Epidermal melanocyte (primary cell): ENCODE measurements around the gene CGNL1.
A peak's percentile ranks its signal among the peaks of the same experiment; 100 is the strongest.

Experiments used
- DNase-seq: peaks from one replicate; pipeline ENCODE4 v3.0.0; 2011; ENCODE audit warnings: low spot score; ENCODE audit not compliant: insufficient read length

Gene CGNL1

DNA sequence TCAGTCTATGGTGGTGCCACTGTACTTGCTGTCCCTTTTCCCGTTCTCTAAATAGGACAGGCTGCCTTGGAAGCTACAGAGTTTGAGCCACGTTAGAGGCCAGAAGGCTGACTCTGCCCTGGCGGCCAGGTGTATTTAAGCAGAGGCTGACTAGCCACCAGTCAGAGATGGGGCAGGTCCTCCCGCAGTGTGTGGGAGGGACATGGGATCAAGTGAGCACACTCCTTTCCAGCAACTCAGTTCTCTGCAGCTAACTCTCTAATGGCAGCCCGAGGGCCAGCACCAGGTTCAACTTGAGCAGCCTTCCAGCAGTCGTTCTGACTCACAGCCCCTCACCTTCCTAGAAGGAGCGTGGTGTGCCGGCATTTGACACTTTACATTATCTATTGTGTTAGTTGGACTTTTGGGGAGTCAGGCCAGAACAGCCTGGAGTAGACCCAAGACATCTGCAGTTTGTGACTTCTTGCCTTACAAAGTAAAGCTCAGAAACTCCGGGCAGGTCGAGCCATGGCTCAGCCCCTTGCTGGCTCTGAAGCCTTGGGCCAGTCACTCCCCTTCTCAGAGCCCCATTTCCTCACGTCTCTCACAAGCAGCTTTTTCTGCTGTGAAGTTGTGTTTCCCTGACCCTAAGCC is 168.7 kb downstream of the CGNL1 start:
- no peak for DNase-seq

- no peak for DNase-seq
These were observed 169.7 kb downstream of the CGNL1 start for GRCh38 chr15:57545995-57546394.

DNA sequence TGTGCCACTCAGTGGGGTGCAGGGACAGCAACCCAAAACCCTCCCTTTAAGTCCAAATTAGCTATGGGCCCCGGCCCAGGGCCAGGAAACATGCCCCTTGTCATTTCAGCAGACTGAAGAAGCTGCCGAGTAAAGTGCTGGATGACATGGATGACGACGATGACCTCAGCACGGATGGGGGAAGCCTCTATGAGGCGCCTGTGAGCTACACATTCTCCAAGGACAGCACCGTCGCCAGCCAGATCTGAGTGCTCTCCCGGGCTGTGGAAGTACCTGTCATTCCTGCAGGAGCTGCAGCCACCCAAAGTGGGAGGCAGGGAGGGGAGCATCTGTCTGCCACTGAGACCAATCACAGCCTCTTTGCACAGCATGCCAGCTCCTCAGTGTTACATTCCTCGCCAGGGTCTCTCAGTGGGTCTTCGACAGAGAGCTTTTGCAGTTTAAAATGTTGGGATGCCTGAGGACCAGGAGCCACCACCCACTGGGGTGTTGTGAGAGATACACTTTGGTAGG is 171.0 kb downstream of the CGNL1 start:
- DNase-seq, result no peak

- no peak for DNase-seq
These were observed 172.0 kb downstream of the CGNL1 start for GRCh38 chr15:57548351-57548750.

- no peak for DNase-seq
These were observed 172.5 kb downstream of the CGNL1 start for GRCh38 chr15:57548835-57549234.

- DNase-seq, result no peak
These were observed 173.6 kb downstream of the CGNL1 start for GRCh38 chr15:57549935-57550334.

GRCh38 chr15:57550640-57551039 is 174.3 kb downstream of the CGNL1 start:
- no peak for DNase-seq

GRCh38 chr15:57551715-57552677 is 175.7 kb downstream of the CGNL1 start:
- peak; percentile 68 for DNase-seq

DNA sequence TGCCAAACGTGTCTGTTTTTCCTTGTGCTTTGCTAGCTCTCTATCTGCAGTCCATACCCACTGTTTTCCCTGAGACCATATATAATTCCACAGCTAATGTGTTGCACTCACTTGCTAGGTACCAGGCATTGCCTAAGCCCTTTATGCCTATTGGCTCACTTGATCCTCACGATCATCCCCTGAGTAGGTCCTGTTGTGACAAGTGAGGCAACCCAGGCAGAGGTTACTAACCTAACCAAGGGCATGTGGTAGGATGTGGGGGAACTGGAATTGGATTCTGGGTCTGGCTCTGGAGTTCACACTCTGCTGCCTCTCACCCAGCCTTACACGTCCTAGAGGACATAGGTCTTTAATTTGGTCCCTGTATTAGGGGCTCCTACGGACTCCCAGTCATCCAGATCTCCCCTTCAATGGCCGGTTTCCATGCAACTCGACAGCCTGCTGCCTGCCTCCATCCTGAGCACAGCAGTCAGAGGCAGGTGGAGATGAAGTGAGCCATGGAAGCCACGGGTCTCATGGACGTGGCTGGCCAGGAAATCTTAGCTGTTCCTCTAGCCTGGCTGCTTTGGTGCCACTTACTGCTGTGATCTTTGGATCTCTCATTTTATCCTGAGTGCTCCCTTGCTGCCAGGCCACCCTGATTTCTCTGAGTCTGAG is 176.5 kb downstream of the CGNL1 start:
- no peak for DNase-seq

DNA sequence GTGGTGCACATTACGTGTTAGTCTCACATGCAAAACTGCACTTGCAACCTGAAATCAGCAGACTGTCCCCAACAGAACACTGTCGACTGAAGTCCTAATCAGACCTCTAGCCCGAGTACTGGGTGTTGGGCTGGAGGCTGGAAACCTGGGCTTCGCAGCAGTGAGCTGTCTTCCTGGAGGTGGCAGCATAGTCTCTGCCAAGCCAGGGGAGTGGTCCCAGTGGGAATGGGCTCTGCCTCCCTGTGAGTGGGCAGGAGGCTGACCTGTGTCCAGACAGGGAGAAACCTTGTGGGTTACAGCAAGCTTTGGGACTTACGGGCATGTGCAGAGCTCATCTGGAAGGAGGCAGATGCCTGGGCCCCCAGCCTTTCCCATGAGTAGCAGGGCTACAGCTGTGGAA is 177.2 kb downstream of the CGNL1 start:
- no peak for DNase-seq

GRCh38 chr15:57554063-57554811 is 177.9 kb downstream of the CGNL1 start:
- DNase-seq, result no peak

- DNase-seq, result no peak
These were observed 178.5 kb downstream of the CGNL1 start for GRCh38 chr15:57554812-57555179.

DNA sequence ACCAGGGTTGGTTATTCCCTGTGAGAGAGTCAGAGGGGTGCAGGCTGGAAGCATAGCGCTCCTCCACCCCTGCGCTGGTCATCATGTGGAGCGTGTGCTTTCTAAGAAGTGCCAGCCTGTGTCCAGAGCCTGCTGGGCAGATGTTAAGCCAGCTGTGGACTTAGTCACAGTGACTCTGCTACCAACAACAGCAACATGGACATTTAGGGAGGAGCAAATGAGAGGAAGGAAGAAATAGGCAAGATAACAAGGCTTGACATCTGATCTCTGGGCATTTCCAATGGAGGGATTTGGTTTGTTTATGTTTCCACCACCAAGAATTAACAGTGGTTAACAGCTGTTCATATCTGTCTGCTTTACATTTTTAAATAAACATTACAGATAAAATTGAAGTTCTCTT is 179.0 kb downstream of the CGNL1 start:
- DNase-seq, result no peak

GRCh38 chr15:57556040-57556439 is 179.7 kb downstream of the CGNL1 start:
- no peak for DNase-seq

DNA sequence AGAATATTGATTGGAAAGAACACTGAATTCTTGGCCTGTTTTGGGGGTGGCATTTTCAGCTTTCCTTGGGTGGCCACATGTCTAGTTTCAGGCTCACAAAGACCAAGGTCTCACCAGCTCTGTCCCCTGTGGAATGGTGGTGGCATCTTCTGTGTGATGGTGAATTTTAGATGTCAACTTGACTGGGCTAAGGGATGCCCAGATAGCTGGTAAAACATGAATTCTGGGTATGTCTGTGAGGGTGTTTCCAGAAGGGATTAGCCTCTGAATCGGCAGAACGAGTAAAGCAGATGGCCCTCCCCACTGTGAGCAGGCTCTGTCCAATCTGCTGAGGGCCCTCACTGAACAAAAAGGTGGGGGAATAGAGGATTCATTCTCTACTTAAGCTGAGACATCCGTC is 181.0 kb downstream of the CGNL1 start:
- DNase-seq, result no peak

DNA sequence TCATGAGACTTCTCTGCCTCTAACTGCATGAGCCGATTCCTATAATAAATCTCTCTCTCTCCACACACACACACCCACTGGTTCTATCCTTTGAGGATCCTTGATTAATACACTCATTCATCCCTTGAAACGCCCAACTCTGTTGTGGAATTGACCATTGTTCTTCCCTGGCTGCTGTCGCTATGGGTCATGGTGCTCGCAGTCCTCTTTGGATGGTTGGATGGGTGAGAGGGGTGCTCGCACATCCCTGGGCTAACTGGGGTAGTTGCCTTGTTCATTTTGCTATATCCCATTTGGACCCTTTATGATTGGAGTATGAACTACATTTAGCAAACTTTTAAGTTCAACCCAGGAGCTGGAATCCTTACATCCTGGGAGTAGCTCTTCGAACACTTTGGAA is 181.5 kb downstream of the CGNL1 start:
- DNase-seq, result no peak

- peak; percentile 37 for DNase-seq
These were observed 183.6 kb downstream of the CGNL1 start for GRCh38 chr15:57559875-57560274.

GRCh38 chr15:57561041-57561711 is 184.9 kb downstream of the CGNL1 start:
- peak; percentile 55 for DNase-seq

DNA sequence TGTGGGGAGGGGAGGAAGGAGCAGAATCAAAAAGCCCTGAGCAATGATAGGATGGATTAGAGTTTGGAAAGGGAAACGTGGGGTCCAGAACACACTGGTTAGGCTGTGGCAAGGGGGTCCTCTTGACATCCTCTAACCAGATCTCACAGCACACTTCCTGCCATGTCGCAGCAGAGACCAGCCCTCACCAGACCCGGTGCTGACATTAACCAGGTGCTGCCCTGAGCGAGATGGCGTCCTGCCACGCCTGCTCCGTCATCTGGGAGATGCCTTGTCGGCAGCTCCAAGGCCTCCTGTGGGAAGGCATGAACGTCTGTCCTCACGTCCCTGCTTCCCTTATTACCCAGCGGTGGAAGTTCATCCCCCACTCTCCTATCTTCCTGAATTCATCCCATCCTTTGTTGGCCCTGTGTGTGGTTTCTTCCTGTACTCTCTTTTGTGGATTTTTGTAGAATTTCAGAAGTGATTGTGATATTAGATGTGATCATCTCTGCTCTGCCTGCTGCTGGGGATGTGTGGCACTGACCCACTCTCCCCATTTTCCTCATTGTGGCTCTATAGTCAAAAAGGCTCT is 186.0 kb downstream of the CGNL1 start:
- DNase-seq, result no peak

GRCh38 chr15:57563416-57563815 is 187.1 kb downstream of the CGNL1 start:
- no peak for DNase-seq
